ENCODE measurements around the gene SLC9B2.

- TF ChIP-seq, protein P1, sequence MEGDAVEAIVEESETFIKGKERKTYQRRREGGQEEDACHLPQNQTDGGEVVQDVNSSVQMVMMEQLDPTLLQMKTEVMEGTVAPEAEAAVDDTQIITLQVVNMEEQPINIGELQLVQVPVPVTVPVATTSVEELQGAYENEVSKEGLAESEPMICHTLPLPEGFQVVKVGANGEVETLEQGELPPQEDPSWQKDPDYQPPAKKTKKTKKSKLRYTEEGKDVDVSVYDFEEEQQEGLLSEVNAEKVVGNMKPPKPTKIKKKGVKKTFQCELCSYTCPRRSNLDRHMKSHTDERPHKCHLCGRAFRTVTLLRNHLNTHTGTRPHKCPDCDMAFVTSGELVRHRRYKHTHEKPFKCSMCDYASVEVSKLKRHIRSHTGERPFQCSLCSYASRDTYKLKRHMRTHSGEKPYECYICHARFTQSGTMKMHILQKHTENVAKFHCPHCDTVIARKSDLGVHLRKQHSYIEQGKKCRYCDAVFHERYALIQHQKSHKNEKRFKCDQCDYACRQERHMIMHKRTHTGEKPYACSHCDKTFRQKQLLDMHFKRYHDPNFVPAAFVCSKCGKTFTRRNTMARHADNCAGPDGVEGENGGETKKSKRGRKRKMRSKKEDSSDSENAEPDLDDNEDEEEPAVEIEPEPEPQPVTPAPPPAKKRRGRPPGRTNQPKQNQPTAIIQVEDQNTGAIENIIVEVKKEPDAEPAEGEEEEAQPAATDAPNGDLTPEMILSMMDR (IDR thresholded peaks at IDR 0.05) = no peak
- no peak for TF ChIP-seq POLR2AphosphoS5 (IDR thresholded peaks at IDR 0.05)
- no peak for TF ChIP-seq POLR2A (IDR thresholded peaks at IDR 0.05)
Measured at GRCh38 chr4:103073792-103074438, 2.6 kb downstream of the SLC9B2 start.
